ENCODE measurements around the gene SLMAP.

SLMAP gene

GRCh38 chr3:57749542-57749941 is 6.6 kb upstream of the SLMAP start:
- no peak for DNase-seq (ENCODE audit: low read depth in 2 of 2)

GRCh38 chr3:57752307-57752706 is 3.8 kb upstream of the SLMAP start:
- DNase-seq (ENCODE audit: low read depth in 2 of 2): no peak

- no peak for DNase-seq (ENCODE audit: low read depth in 2 of 2)
These were observed 3.1 kb upstream of the SLMAP start for GRCh38 chr3:57753016-57753415.

GRCh38 chr3:57755368-57755675 is 787 bp upstream of the SLMAP start:
- no peak for DNase-seq (ENCODE audit: low read depth in 2 of 2)

GRCh38 chr3:57756528-57757401 is 656 bp downstream of the SLMAP start:
- DNase-seq (ENCODE audit: low read depth in 2 of 2): peak in 1 of 2 experiments; percentile 37

- no peak for DNase-seq (ENCODE audit: low read depth in 2 of 2)
These were observed 1.7 kb downstream of the SLMAP start for GRCh38 chr3:57757642-57758297.

- no peak for DNase-seq (ENCODE audit: low read depth in 2 of 2)
These were observed 2.6 kb downstream of the SLMAP start for GRCh38 chr3:57758686-57759085.

- DNase-seq (ENCODE audit: low read depth in 2 of 2): no peak
These were observed 8.7 kb downstream of the SLMAP start for GRCh38 chr3:57764794-57765193.

- DNase-seq (ENCODE audit: low read depth in 2 of 2): no peak
These were observed 12.5 kb downstream of the SLMAP start for GRCh38 chr3:57768595-57768994.

- DNase-seq (ENCODE audit: low read depth in 2 of 2): no peak
These were observed 14.1 kb downstream of the SLMAP start for GRCh38 chr3:57770009-57770827.

GRCh38 chr3:57772251-57772650 is 16.1 kb downstream of the SLMAP start:
- no peak for DNase-seq (ENCODE audit: low read depth in 2 of 2)

GRCh38 chr3:57777774-57778173 is 21.7 kb downstream of the SLMAP start:
- DNase-seq (ENCODE audit: low read depth in 2 of 2): no peak

- no peak for DNase-seq (ENCODE audit: low read depth in 2 of 2)
These were observed 22.4 kb downstream of the SLMAP start for GRCh38 chr3:57778494-57778893.

- no peak for DNase-seq (ENCODE audit: low read depth in 2 of 2)
These were observed 23.6 kb downstream of the SLMAP start for GRCh38 chr3:57779666-57780065.

- DNase-seq (ENCODE audit: low read depth in 2 of 2): no peak
These were observed 27.3 kb downstream of the SLMAP start for GRCh38 chr3:57783186-57784088.

GRCh38 chr3:57784089-57784735 is 28.1 kb downstream of the SLMAP start:
- no peak for DNase-seq (ENCODE audit: low read depth in 2 of 2)

- no peak for DNase-seq (ENCODE audit: low read depth in 2 of 2)
These were observed 29.3 kb downstream of the SLMAP start for GRCh38 chr3:57785446-57785845.

- no peak for DNase-seq (ENCODE audit: low read depth in 2 of 2)
These were observed 31.9 kb downstream of the SLMAP start for GRCh38 chr3:57787867-57788623.

- no peak for DNase-seq (ENCODE audit: low read depth in 2 of 2)
These were observed 32.5 kb downstream of the SLMAP start for GRCh38 chr3:57788624-57789018.

- no peak for DNase-seq (ENCODE audit: low read depth in 2 of 2)
These were observed 35.1 kb downstream of the SLMAP start for GRCh38 chr3:57791245-57791644.
